RWPE2 (cell line): ENCODE results near the gene ISM1.

Experiments
- ATAC-seq: fragments of 200-7000 bp; cut with Tn5 transposase; 3 replicates; pipeline ENCODE4 v1.9.1; 2021; ENCODE audit warnings: low read depth
- DNase-seq: peaks from one replicate; pipeline ENCODE4 v3.0.0-alpha.2; 2020; ENCODE audit warnings: low spot score
- H3K27ac ChIP-seq: fragments of 450-650 bp; 2 replicates; pipeline ENCODE4 v1.5.1; 2017; ENCODE audit warnings: mild to moderate bottlenecking; ENCODE audit not compliant: poor library complexity, severe bottlenecking
- H3K27me3 ChIP-seq: fragments of 250-450 bp; sonication (Bioruptor Pico); 2 replicates; pipeline ENCODE4 v1.5.1; 2021; ENCODE audit warnings: mild to moderate bottlenecking, moderate library complexity; ENCODE audit not compliant: insufficient read depth, poor library complexity, severe bottlenecking
- H3K36me3 ChIP-seq: fragments of 250-450 bp; sonication (Bioruptor Pico); 2 replicates; pipeline ENCODE4 v1.5.1; 2020; ENCODE audit warnings: low read depth, mild to moderate bottlenecking, moderate library complexity
- H3K4me1 ChIP-seq: fragments of 250-450 bp; sonication (Bioruptor Pico); 2 replicates; pipeline ENCODE4 v1.5.1; 2021; ENCODE audit warnings: mild to moderate bottlenecking, moderate library complexity; ENCODE audit not compliant: insufficient read depth, poor library complexity, severe bottlenecking
- H3K4me3 ChIP-seq: fragments of 250-450 bp; sonication (Bioruptor Pico); 2 replicates; pipeline ENCODE4 v1.5.1; 2021; ENCODE audit warnings: mild to moderate bottlenecking, moderate library complexity; ENCODE audit not compliant: severe bottlenecking
- H3K9me3 ChIP-seq: fragments of 250-450 bp; sonication (Bioruptor Pico); 2 replicates; pipeline ENCODE4 v1.5.1; 2021; ENCODE audit warnings: mild to moderate bottlenecking, moderate library complexity; ENCODE audit not compliant: severe bottlenecking
- CTCF ChIP-seq: fragments of 450-650 bp; IDR thresholded peaks from one replicate; pipeline ENCODE4 v1.5.1; 2017; ENCODE audit warnings: mild to moderate bottlenecking, moderate library complexity; ENCODE audit not compliant: poor library complexity, severe bottlenecking

ISM1 gene

GRCh38 chr20:13322621-13323020, 101.5 kb downstream of the ISM1 start:
- no peaks in the 10 kb centered on the region for H3K4me1 ChIP-seq
- no peak for ATAC-seq
- peaks cover 4% of the 10 kb centered on the region for H3K27me3 ChIP-seq
- no peaks in the 10 kb centered on the region for H3K36me3 ChIP-seq
- no peak overlapping the region for H3K4me3 ChIP-seq
- TF ChIP-seq CTCF, result no peak
- no peaks in the 10 kb centered on the region for H3K9me3 ChIP-seq
- no peak overlapping the region for H3K27ac ChIP-seq
- no peak for DNase-seq

GRCh38 chr20:13325033-13325432, 104.0 kb downstream of the ISM1 start:
- no peaks in the 10 kb centered on the region for H3K9me3 ChIP-seq
- no peaks in the 10 kb centered on the region for H3K36me3 ChIP-seq
- TF ChIP-seq CTCF, result peak; percentile 67
- peak; percentile 76 for ATAC-seq
- H3K4me3 ChIP-seq, result no peak overlapping the region
- no peak for DNase-seq
- no peaks in the 10 kb centered on the region for H3K4me1 ChIP-seq
- H3K27me3 ChIP-seq, result peaks cover 4% of the 10 kb centered on the region
- no peak overlapping the region for H3K27ac ChIP-seq

- DNase-seq, result no peak
- H3K27ac ChIP-seq, result no peak overlapping the region
- H3K36me3 ChIP-seq, result no peaks in the 10 kb centered on the region
- peaks cover 4% of the 10 kb centered on the region for H3K27me3 ChIP-seq
- ATAC-seq, result no peak
- H3K4me3 ChIP-seq, result no peak overlapping the region
- no peaks in the 10 kb centered on the region for H3K9me3 ChIP-seq
- TF ChIP-seq CTCF, result no peak
- no peaks in the 10 kb centered on the region for H3K4me1 ChIP-seq
Measured at GRCh38 chr20:13325796-13326340, 104.8 kb downstream of the ISM1 start.

- ATAC-seq (no peak), DNase-seq (no peak)
- H3K4me1 ChIP-seq, result peaks cover 9% of the 10 kb centered on the region
- H3K27ac ChIP-seq, result no peak overlapping the region
- no peak overlapping the region for H3K4me3 ChIP-seq
- no peak for TF ChIP-seq CTCF
- H3K9me3 ChIP-seq, result no peaks in the 10 kb centered on the region
- H3K27me3 ChIP-seq, result no peaks in the 10 kb centered on the region
- no peaks in the 10 kb centered on the region for H3K36me3 ChIP-seq
Measured at GRCh38 chr20:13331536-13331935, 110.5 kb downstream of the ISM1 start.

- no peaks in the 10 kb centered on the region for H3K36me3 ChIP-seq
- no peaks in the 10 kb centered on the region for H3K9me3 ChIP-seq
- TF ChIP-seq CTCF, result no peak
- DNase-seq (no peak), ATAC-seq (no peak)
- peaks cover 10% of the 10 kb centered on the region for H3K4me1 ChIP-seq
- H3K27ac ChIP-seq, result no peak overlapping the region
- H3K27me3 ChIP-seq, result no peaks in the 10 kb centered on the region
- no peak overlapping the region for H3K4me3 ChIP-seq
Measured at GRCh38 chr20:13333036-13333435, 112.0 kb downstream of the ISM1 start.
